Small intestine (tissue), 7 donors: ENCODE results near the gene AKAP8. TPM values are rescaled to one million over a fixed set of nuclear protein-coding genes. Genes with fewer than 3 reads are reported as not detected.

Source experiments
- DNase-seq, 2 donors: peaks; one replicate each; pipeline versions ENCODE4 v3.0.0 to v3.0.0-alpha.2; 2013
- FAIRE-seq: peaks from 2 replicates; lab custom pipeline; 2012; peaks lifted over from hg19 to GRCh38; lab: Jason Lieb, UNC
- H3K27ac ChIP-seq, 3 donors: one replicate each; pipeline ENCODE4 v1.5.1; 2013; ENCODE audit warnings: low read length in 2 of 3, mild to moderate bottlenecking in 2 of 3, control low read depth in 1 of 3, inconsistent platforms in 1 of 3, low read depth in 1 of 3, moderate library complexity in 1 of 3
- H3K27me3 ChIP-seq, 3 donors: one replicate each; pipeline ENCODE4 v1.6.1; 2013; ENCODE audit warnings: low read length in 3 of 3, inconsistent platforms in 1 of 3; ENCODE audit not compliant: control insufficient read depth in 3 of 3, insufficient read depth in 3 of 3
- H3K36me3 ChIP-seq, 3 donors: one replicate each; pipeline ENCODE4 v1.6.1; 2013; ENCODE audit warnings: low read length in 3 of 3, inconsistent platforms in 1 of 3, low read depth in 1 of 3, mild to moderate bottlenecking in 1 of 3, moderate library complexity in 1 of 3; ENCODE audit not compliant: control insufficient read depth in 3 of 3, insufficient read depth in 2 of 3
- H3K4me1 ChIP-seq, 3 donors: one replicate each; pipeline ENCODE4 v1.6.1; 2013; ENCODE audit warnings: low read length in 2 of 3, inconsistent platforms in 1 of 3, low read depth in 1 of 3, mild to moderate bottlenecking in 1 of 3, moderate library complexity in 1 of 3; ENCODE audit not compliant: control insufficient read depth in 3 of 3, insufficient read depth in 2 of 3
- H3K4me3 ChIP-seq, 3 donors: one replicate each; pipeline ENCODE4 v1.5.1; 2013; ENCODE audit warnings: low read length in 3 of 3, control low read depth in 1 of 3, inconsistent platforms in 1 of 3, low read depth in 1 of 3, mild to moderate bottlenecking in 1 of 3, moderate library complexity in 1 of 3
- H3K9me3 ChIP-seq, 2 donors: one replicate each; pipeline ENCODE4 v1.6.1; 2013; ENCODE audit warnings: low read depth in 1 of 2, low read length in 1 of 2; ENCODE audit not compliant: control insufficient read depth in 2 of 2, insufficient read depth in 1 of 2
- WGBS, 3 donors: extraction: QIAGEN DNeasy Blood & Tissue Kit; methylation state at CpG; one replicate each; pipeline ENCODE4 v1.1.7; 2013; 5-methylcytosine and 5-hydroxymethylcytosine counted together
- polyA plus RNA-seq, 4 donors: library from polyadenylated mRNA; stranded (reverse) in 3 of 4; unstranded in 1 of 4; fragments of 200-250 nt in 3 of 4; fragments of 120-200 nt in 1 of 4; gene quantifications; one replicate each; pipeline versions ENCODE4 v1.2.1 to v1.2.3, GENCODE V29; 2013
- donor health status: healthy with polysubstance abuse.
- donor health status: control.
- donor health status: control.
- donor health status: Bipolar disorder and iron deficiency.
- donor health status: healthy.

The AKAP8 gene
- polyA plus RNA-seq, 4 donors: 14.1 to 26.5 (median 19.0) TPM

GRCh38 chr19:15394426-15394825 lies 14.8 kb upstream of the AKAP8 start:
- peaks cover 18 to 63% (median 24%) of the 10 kb centered on the region in 3 donors for H3K36me3 ChIP-seq
- no peak overlapping the region for H3K4me3 ChIP-seq
- FAIRE-seq: no peak
- no peaks in the 10 kb centered on the region for H3K27me3 ChIP-seq
- no peaks in the 10 kb centered on the region for H3K9me3 ChIP-seq
- H3K27ac ChIP-seq: no peak overlapping the region
- 86 to 94% (median 90%) methylated on average over 5 of the region's 5 CpGs for WGBS, 3 donors
- no peak for DNase-seq
- no peaks in the 10 kb centered on the region for H3K4me1 ChIP-seq

- Histone ChIP-seq H3K27ac (no peak overlapping the region), H3K9me3 (no peaks in the 10 kb centered on the region), H3K4me3 (no peak overlapping the region), H3K27me3 (no peaks in the 10 kb centered on the region), H3K36me3 (peaks cover 14 to 58% (median 22%) of the 10 kb centered on the region in 3 donors), H3K4me1 (no peaks in the 10 kb centered on the region)
- FAIRE-seq: no peak
- DNase-seq: no peak
These were observed 14.4 kb upstream of the AKAP8 start for GRCh38 chr19:15393963-15394362.

- Histone ChIP-seq H3K4me1 (no peaks in the 10 kb centered on the region), H3K27me3 (no peaks in the 10 kb centered on the region), H3K36me3 (peaks cover 4 to 32% (median 5%) of the 10 kb centered on the region in 3 donors), H3K4me3 (no peak overlapping the region), H3K9me3 (no peaks in the 10 kb centered on the region), H3K27ac (no peak overlapping the region)
- WGBS, 3 donors: 76 to 86% (median 77%) methylated on average over 2 of the region's 2 CpGs
- FAIRE-seq: no peak
- no peak for DNase-seq
These were observed 11.2 kb upstream of the AKAP8 start for GRCh38 chr19:15390814-15391213.

- no peak overlapping the region for H3K27ac ChIP-seq
- no peak overlapping the region for H3K4me3 ChIP-seq
- FAIRE-seq (no peak), DNase-seq (no peak)
- peaks cover 0 to 5% (median 0%) of the 10 kb centered on the region in 3 donors for H3K4me1 ChIP-seq
- no peaks in the 10 kb centered on the region for H3K9me3 ChIP-seq
- peaks cover under 1 to 14% (median 2%) of the 10 kb centered on the region in 3 donors for H3K36me3 ChIP-seq
- 84 to 98% (median 94%) methylated on average over 6 of the region's 6 CpGs for WGBS, 3 donors
- no peaks in the 10 kb centered on the region for H3K27me3 ChIP-seq
These were observed 2.3 kb upstream of the AKAP8 start for GRCh38 chr19:15381864-15382263.

GRCh38 chr19:15381429-15381828 lies 1.8 kb upstream of the AKAP8 start:
- H3K27ac ChIP-seq: no peak overlapping the region
- H3K4me3 ChIP-seq: no peak overlapping the region
- DNase-seq: no peak
- FAIRE-seq: no peak
- no peaks in the 10 kb centered on the region for H3K27me3 ChIP-seq
- WGBS, 3 donors: 72 to 87% (median 78%) methylated on average over 2 of the region's 2 CpGs
- no peaks in the 10 kb centered on the region for H3K9me3 ChIP-seq
- peaks cover 0 to 10% (median 2%) of the 10 kb centered on the region in 3 donors for H3K4me1 ChIP-seq
- peaks cover 0 to 14% (median 2%) of the 10 kb centered on the region in 3 donors for H3K36me3 ChIP-seq

- Histone ChIP-seq H3K4me1 (peaks cover 0 to 10% (median 2%) of the 10 kb centered on the region in 3 donors), H3K9me3 (no peaks in the 10 kb centered on the region), H3K27me3 (no peaks in the 10 kb centered on the region), H3K27ac (peak overlapping the region; percentile 72 to 87 (median 79)), H3K4me3 (peak overlapping the region; percentile 52 to 80 (median 70)), H3K36me3 (peaks cover 0 to 17% (median 2%) of the 10 kb centered on the region in 3 donors)
- WGBS, 3 donors: 1 to 2% (median 1%) methylated on average over 48 to 56 of the region's 56 CpGs
- FAIRE-seq (no peak), DNase-seq (peak in 1 of 2 donors; percentile 71)
These were observed 536 bp upstream of the AKAP8 start for GRCh38 chr19:15379999-15380647.

GRCh38 chr19:15378534-15379082 lies 979 bp downstream of the AKAP8 start:
- peaks cover 0 to 10% (median 2%) of the 10 kb centered on the region in 3 donors for H3K4me1 ChIP-seq
- FAIRE-seq (no peak), DNase-seq (peak; percentile 68 to 75)
- H3K4me3 ChIP-seq: peak overlapping the region; percentile 91 to 99 (median 93)
- 0 to 1% (median 1%) methylated on average over 22 of the region's 22 CpGs for WGBS, 3 donors
- no peaks in the 10 kb centered on the region for H3K9me3 ChIP-seq
- peaks cover 0 to 32% (median 5%) of the 10 kb centered on the region in 3 donors for H3K36me3 ChIP-seq
- H3K27me3 ChIP-seq: no peaks in the 10 kb centered on the region
- H3K27ac ChIP-seq: peak overlapping the region; percentile 96 to 98 (median 96)

- no peaks in the 10 kb centered on the region for H3K27me3 ChIP-seq
- no peaks in the 10 kb centered on the region for H3K9me3 ChIP-seq
- DNase-seq (no peak), FAIRE-seq (no peak)
- H3K4me3 ChIP-seq: no peak overlapping the region
- peaks cover 0 to 10% (median 2%) of the 10 kb centered on the region in 3 donors for H3K4me1 ChIP-seq
- peak overlapping the region in 1 of 3 donors; percentile 33 for H3K27ac ChIP-seq
- H3K36me3 ChIP-seq: peaks cover 3 to 59% (median 21%) of the 10 kb centered on the region in 3 donors
- WGBS, 3 donors: 71 to 84% (median 78%) methylated on average over 24 of the region's 24 CpGs
These were observed 4.7 kb downstream of the AKAP8 start for GRCh38 chr19:15374796-15375440.
